Endothelial cell of umbilical vein (primary cell): Measurements from ENCODE around the gene CELA2B. TPM values are rescaled to one million over a fixed set of nuclear protein-coding genes. Genes with fewer than 3 reads are reported as not detected.

ENCODE experiments used
- BruUV-seq: library from RNA; stranded (reverse); fragments of 400-500 nt; replicated peaks from 2 replicates; lab custom pipeline; 2021; lab: Mats Ljungman, UMichigan
- CTCF ChIA-PET: fragments of 300-600, 350-600 bp; sonication (Branson Sonifier 250); formaldehyde crosslinking; loops from one replicate; lab custom pipeline; 2021; ENCODE audit warnings: antibody characterized with exemption, inconsistent platforms; lab: Charles Lee
- POLR2A ChIA-PET: fragments of 300-600, 350-600 bp; sonication (Branson Sonifier 250); formaldehyde crosslinking; loops from one replicate; lab custom pipeline; 2021; ENCODE audit warnings: antibody characterized with exemption, inconsistent platforms; lab: Charles Lee
- DNase-seq: peaks from one replicate; pipeline ENCODE4 v3.0.0-alpha.2; 2011; ENCODE audit warnings: low read depth, low spot score
- FAIRE-seq: peaks from 2 replicates; lab custom pipeline; 2011; peaks lifted over from hg19 to GRCh38; lab: Jason Lieb, UNC
- H2AFZ ChIP-seq: 2 replicates; pipeline ENCODE4 v1.6.0; 2012; ENCODE audit warnings: low read depth, low read length, control low read depth, inconsistent platforms
- H3K27ac ChIP-seq: 2 replicates; pipeline ENCODE4 v1.5.1; 2011; ENCODE audit warnings: low read depth, mild to moderate bottlenecking, control low read depth, low read length, moderate library complexity; ENCODE audit not compliant: insufficient read depth
- H3K27me3 ChIP-seq, 2 experiments: 2 replicates each; pipeline versions ENCODE4 v1.6.0 to v1.6.1; 2011; ENCODE audit warnings: low read length in 2 of 2, mixed read lengths in 1 of 2; ENCODE audit not compliant: control insufficient read depth in 2 of 2, insufficient read depth in 2 of 2
- H3K36me3 ChIP-seq, 2 experiments: 2 replicates in 1 of 2; 3 replicates in 1 of 2; pipeline ENCODE4 v1.5.1; 2011; ENCODE audit warnings: low read length in 2 of 2, mild to moderate bottlenecking in 1 of 2, moderate library complexity in 1 of 2; ENCODE audit not compliant: control insufficient read depth in 2 of 2, insufficient read depth in 2 of 2; ENCODE audit errors: extremely low read depth in 1 of 2
- H3K4me1 ChIP-seq: 3 replicates; pipeline ENCODE4 v1.5.1; 2011; ENCODE audit warnings: mild to moderate bottlenecking, low read length; ENCODE audit not compliant: control insufficient read depth, insufficient read depth; ENCODE audit errors: extremely low read depth
- H3K4me2 ChIP-seq: 2 replicates; pipeline ENCODE4 v1.6.1; 2011; ENCODE audit warnings: low read length, control low read depth, mixed read lengths; ENCODE audit not compliant: insufficient read depth
- H3K4me3 ChIP-seq, 3 experiments: fragments of 200-600 bp in 1 of 3; sonication (generic), shearing (Covaris generic) in 1 of 3; replicated peaks in 1 of 3; 2 replicates each; pipeline ENCODE4 v1.5.1; 2011 to 2016; ENCODE audit warnings: control low read depth in 3 of 3, low read length in 3 of 3, mild to moderate bottlenecking in 2 of 3, inconsistent platforms in 1 of 3, low read depth in 1 of 3, moderate library complexity in 1 of 3; ENCODE audit not compliant: insufficient read depth in 1 of 3
- H3K79me2 ChIP-seq: 2 replicates; pipeline ENCODE4 v1.6.0; 2012; ENCODE audit warnings: low read length, inconsistent platforms; ENCODE audit not compliant: control insufficient read depth, insufficient read depth
- H3K9ac ChIP-seq: replicated peaks from 2 replicates; pipeline ENCODE3; 2011; ENCODE audit warnings: low read length, control low read depth; ENCODE audit not compliant: insufficient read depth; ENCODE audit errors: extremely low read depth
- H3K9me1 ChIP-seq: replicated peaks from 3 replicates; pipeline ENCODE4 v1.6.0; 2011; ENCODE audit warnings: mild to moderate bottlenecking, low read length; ENCODE audit not compliant: control insufficient read depth, insufficient read depth; ENCODE audit errors: extremely low read depth
- H3K9me3 ChIP-seq: replicated peaks from 2 replicates; pipeline ENCODE4 v1.5.1; 2012; ENCODE audit warnings: low read length, inconsistent platforms; ENCODE audit not compliant: control insufficient read depth, insufficient read depth
- H4K20me1 ChIP-seq: replicated peaks from 2 replicates; pipeline ENCODE3; 2011; ENCODE audit warnings: mild to moderate bottlenecking, low read length; ENCODE audit not compliant: control insufficient read depth, insufficient read depth; ENCODE audit errors: extremely low read depth
- CTCF ChIP-seq, 2 donors: IDR thresholded peaks; 1 replicate in 1 of 2; 2 replicates in 1 of 2; pipeline ENCODE4 v1.5.1; 2011; ENCODE audit warnings: low read length in 2 of 2, mild to moderate bottlenecking in 2 of 2, moderate library complexity in 2 of 2, control low read depth in 1 of 2, inconsistent platforms in 1 of 2, low read depth in 1 of 2; ENCODE audit not compliant: insufficient read depth in 1 of 2; ENCODE audit errors: extremely low read depth in 1 of 2
- EZH2 ChIP-seq: IDR thresholded peaks from 2 replicates; pipeline ENCODE4 v1.6.1; 2012; ENCODE audit warnings: borderline replicate concordance, low read depth, mild to moderate bottlenecking, moderate library complexity, low read length, inconsistent platforms; ENCODE audit not compliant: severe bottlenecking
- FOS ChIP-seq: IDR thresholded peaks from 2 replicates; pipeline ENCODE4 v1.6.1; 2011; ENCODE audit warnings: mild to moderate bottlenecking, low read length, moderate library complexity, borderline replicate concordance; ENCODE audit not compliant: insufficient read depth
- GATA2 ChIP-seq: IDR thresholded peaks from 2 replicates; pipeline ENCODE4 v1.7.0; 2011; ENCODE audit warnings: low read depth, mild to moderate bottlenecking, moderate library complexity, mixed read lengths, low read length; ENCODE audit not compliant: insufficient read length, insufficient read depth
- JUN ChIP-seq: IDR thresholded peaks from 2 replicates; pipeline ENCODE4 v1.6.1; 2011; ENCODE audit warnings: borderline replicate concordance, low read depth; ENCODE audit not compliant: insufficient read length, insufficient read depth
- MAX ChIP-seq: IDR thresholded peaks from 2 replicates; pipeline ENCODE4 v1.6.1; 2011; ENCODE audit not compliant: insufficient read depth, insufficient read length
- MYC ChIP-seq: IDR thresholded peaks from one replicate; pipeline ENCODE4 v1.6.1; 2011; ENCODE audit warnings: mild to moderate bottlenecking, low read depth, low read length
- POLR2A ChIP-seq: IDR thresholded peaks from 2 replicates; pipeline ENCODE4 v1.6.1; 2012; ENCODE audit warnings: low read depth, mild to moderate bottlenecking, control low read depth, low read length
- POLR2AphosphoS5 ChIP-seq: IDR thresholded peaks from 2 replicates; pipeline ENCODE4 v1.6.1; 2012; ENCODE audit warnings: low read depth, mild to moderate bottlenecking, control low read depth, low read length, moderate library complexity; ENCODE audit not compliant: insufficient read depth
- dilution Hi-C: fragments of 300-500 bp; cut with MboI; formaldehyde crosslinking; loops from one replicate; pipeline ENCODE4 v1.15.0; 2019; ENCODE audit warnings: low sequenced_read_pairs; ENCODE audit not compliant: extremely low pct_ligation_motif_present
- intact Hi-C: fragments of 100-400 bp; cut with micrococcal nuclease; formaldehyde crosslinking; loops from one replicate; pipeline ENCODE4 v1.10.0; 2022
- polyA plus RNA-seq, 4 experiments: library from polyadenylated mRNA; depleted of rRNA in 3 of 4; stranded (reverse) in 3 of 4; unstranded in 1 of 4; fragments of >200 nt; gene quantifications; 2 replicates each; pipeline versions ENCODE4 v1.2.1 to v1.2.3, GENCODE V29; 2011 to 2012; ENCODE audit warnings: missing spikeins in 1 of 4
- total RNA-seq: library from RNA; stranded (reverse); gene quantifications from 2 replicates; pipeline ENCODE4 v1.2.3, GENCODE V29; 2021

CELA2B gene
- total and polyA plus RNA-seq, 2 donors (not counting 3 experiments of a cell fraction or from before 2014, with no cell fraction given): not detected

- CTCF ChIA-PET: no interaction called here
- no peaks in the 10 kb centered on the region for H3K79me2 ChIP-seq
- no TSS peak for BruUV-seq
These were observed 1.8 kb downstream of the CELA2B start for GRCh38 chr1:15477646-15478212.

More at GRCh38 chr1:15477646-15478212, 1.8 kb downstream of the CELA2B start:
- POLR2A ChIA-PET: no interaction called here
- Histone ChIP-seq H2AFZ (no peak overlapping the region), H3K4me1 (no peaks in the 10 kb centered on the region), H3K9ac (no peak overlapping the region), H3K4me2 (no peak overlapping the region), H3K36me3 (no peaks in the 10 kb centered on the region), H3K4me3 (no peak overlapping the region), H4K20me1 (no peaks in the 10 kb centered on the region), H3K27me3 (no peaks in the 10 kb centered on the region), H3K9me3 (no peaks in the 10 kb centered on the region), H3K9me1 (no peaks in the 10 kb centered on the region), H3K27ac (no peak overlapping the region)
- TF ChIP-seq POLR2A (no peak), POLR2AphosphoS5 (no peak), GATA2 (no peak), MAX (no peak), JUN (no peak), MYC (no peak), CTCF (IDR thresholded peaks at IDR 0.05; ENCODE audit: extremely low read depth in 1 of 2, insufficient read depth in 1 of 2, low read depth in 1 of 2, low read length in 2 of 2) (no peak), EZH2 (no peak), FOS (no peak)
- no peak for DNase-seq
- no peak for FAIRE-seq
- intact Hi-C loops: no loop called here
- dilution Hi-C loops: no loop called here
